GM21367 (cell line): ENCODE results near the gene TMEM151A.

ENCODE experiments used
- ATAC-seq: cut with Tn5 transposase; IDR thresholded peaks from one replicate; pipeline ENCODE4 v1.9.1; 2021; ENCODE audit not compliant: unreplicated experiment

TMEM151A gene

DNA sequence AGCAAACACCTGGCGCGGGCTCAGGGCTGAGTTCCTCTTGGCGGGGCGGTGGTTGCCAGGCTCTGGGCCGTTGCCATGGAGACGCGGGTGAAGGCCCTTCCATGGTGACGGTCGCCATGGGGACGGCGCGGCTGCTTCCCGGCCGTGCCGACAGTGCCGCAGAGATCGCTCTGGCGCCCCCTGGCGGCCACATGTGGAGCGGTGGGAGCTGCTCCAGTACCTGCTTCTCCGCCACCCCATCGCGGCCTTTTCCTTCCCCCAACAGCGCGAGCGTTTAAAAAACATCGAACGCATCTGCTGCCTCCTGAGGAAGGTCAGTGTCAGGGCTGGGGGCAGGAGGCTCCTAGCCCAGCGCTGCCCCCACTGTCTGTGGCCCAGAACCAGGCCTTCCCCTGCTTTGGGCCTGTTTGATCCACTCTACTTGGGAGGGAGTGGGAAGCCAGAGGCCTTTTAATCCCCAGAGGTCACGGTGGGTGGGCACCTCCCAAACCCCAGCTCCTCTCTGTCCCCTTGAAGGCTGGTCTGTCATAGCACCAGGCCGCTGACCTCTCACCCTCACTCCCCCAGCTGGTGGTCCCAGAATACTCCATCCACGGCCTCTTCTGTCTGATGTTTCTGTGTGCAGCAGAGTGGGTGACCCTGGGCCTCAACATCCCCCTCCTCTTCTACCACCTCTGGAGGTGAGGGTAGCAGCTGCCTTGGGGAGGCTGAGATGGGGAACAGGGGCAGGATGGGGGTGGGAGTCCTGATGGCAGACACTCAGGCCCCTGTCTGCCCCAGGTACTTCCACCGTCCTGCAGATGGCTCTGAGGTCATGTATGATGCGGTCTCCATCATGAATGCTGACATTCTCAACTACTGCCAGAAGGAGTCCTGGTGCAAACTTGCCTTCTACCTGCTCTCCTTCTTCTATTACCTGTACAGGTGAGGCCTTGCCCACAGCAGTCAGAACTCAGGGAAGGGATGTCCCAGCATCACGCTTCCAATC lies 8.9 kb upstream of the TMEM151A start:
- peak; percentile 51 for ATAC-seq

DNA sequence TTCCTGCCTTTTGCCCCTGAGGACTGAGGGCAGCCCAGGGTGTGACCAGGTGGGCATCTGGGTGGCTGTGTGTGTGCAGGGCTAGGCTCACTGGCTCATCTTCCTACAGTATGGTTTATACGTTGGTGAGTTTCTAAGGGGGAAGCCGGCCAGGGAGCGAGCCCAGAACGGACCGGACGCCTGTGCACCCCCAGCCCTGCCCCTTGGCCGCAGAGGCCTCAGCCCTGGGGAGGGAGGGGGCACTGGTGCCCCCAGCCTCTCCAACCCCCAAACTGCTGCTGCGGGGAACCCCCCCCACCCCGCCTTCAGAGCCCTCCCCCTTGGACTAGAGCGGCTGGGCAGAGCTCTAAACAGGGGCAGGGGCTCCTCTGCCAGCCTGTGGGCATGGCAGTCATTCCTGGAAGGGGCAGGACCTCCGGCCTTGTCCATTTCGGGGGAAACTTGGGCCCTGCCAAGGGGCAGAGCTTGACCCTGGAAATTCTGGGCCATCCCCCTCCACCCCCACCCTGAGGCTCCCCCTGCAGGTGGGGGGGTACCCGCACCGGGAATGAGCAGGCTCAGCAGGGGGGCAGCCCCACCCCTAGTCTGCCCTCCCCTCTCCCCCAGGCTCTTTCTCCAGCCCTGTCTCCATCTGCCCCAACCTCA lies 8.1 kb upstream of the TMEM151A start:
- no peak for ATAC-seq

DNA sequence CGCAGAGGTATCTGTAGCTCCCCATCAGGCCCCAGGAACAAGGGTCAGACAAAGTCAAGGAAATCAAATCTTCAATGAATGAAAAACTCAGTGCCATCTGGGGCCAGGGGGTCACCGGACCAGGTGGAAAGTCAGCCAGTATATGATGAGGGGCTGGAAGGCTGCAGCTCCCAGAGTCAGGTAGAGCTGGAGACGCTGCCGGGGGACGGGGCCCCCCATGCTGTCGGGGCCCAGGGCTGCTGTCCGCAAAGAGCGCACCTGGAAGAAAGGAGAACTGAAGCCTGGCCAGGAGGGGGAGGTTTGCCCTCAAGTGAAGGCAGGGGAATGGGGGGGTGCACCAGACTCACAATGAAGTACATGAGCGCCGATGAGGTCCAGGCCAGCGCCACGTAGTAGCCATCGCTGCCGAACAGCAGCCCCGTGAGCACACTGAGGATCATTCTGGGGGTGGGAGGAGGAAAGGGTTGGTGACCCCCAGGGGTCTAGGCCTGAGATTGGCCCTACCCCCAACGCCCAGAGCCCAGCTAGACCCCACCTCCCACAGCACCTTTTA lies 7.1 kb upstream of the TMEM151A start:
- ATAC-seq, result no peak

GRCh38 chr11:66285250-66285947 lies 6.3 kb upstream of the TMEM151A start:
- no peak for ATAC-seq

DNA sequence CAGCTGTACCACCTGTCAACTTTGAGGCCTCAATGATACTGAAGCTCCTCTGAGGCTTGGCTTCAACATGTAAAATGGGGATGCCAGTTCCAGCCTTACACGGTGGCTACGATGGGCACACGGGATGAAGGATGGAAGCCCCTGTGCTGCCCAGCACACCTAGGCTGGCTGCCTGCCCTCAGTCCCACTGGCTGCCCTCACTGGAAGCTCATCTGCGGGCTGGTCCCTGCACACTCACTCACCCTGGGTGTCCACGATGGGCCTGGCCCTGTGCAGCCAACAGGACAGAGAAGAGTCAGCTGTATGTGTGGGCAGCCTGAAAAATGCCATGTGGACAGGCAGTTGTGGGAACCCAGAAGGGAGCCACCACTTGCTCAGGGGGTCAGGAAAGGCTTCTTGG lies 5.0 kb upstream of the TMEM151A start:
- no peak for ATAC-seq

- no peak for ATAC-seq
These were observed 4.3 kb upstream of the TMEM151A start for GRCh38 chr11:66287211-66287888.

DNA sequence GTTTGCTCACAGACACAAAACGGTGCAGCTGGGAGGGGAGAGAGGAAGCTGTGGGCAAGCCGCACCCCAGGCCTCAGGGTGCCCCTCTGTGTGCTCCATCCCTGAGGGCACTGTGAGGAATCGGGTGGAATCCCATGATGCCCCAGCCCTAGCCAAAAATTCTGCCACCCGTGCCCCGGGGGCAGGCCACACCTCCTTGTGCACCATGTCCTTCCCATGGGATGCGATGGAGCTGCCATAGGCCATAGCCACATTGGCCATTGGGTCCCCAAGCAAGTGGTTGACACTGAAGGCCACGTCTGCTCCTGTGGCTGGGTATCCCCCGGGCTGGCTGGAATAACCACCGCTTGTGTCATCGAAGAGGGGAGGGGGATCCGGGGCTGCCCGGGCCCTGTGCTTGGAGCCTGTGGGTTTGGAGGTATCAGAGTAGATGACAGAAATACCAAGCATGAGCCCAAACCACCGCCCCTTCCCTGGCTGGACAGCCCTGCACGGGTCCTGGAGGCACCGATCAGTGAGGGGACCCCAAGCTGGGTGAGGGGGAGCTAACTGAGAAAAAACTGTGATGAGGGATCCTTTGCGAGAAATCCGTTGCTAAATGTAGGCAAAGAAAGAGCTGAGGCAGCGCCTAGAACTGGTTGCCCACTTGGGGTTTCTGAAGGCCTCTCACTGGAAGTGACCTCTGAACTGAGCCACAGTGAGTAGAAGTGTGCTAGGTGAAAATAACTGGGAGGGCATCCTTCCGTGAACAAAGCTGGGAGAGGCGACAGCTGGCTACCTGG lies 3.6 kb upstream of the TMEM151A start:
- ATAC-seq, result no peak

DNA sequence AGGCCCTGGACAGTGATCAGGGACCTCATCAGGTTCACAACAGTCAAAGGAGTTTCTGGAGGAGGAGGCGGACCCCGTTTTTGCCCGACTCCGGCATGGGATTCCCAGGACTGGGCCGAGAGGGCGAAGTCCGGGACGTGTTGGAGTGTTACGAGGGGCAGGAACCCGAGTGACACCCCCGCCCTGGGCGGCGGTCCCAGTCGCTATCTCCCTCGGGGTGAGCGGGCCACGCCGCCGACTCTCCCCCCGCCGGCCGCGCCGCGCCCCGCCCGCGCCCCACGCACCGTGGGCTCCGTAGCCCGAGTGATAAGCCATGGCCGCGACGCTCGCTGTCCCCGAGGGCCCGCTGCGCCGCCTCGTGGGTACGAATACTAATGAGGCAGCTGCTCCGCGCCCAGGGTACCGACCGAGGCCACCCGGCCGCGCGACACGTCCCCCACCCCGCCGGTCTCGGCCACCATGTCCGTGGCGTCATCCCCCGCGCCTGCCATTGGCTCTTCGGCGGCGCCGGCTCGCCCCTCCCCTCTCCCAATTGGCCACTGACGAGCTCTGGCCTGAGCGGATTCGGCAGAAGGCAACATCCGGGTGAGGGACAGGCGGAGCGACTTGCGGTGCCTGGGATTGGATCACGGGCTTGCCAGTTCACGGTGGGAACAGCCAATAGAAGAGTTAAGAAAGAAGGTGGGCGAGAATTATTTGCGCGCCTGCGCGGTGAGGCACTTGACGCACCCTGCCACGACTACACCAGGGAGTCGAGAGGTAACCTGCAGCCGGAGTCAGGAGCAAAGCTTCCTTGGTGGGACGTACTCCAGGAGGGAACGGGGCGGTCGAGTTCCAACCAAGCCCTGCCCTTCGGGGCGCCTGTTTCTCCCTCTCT lies 2.8 kb upstream of the TMEM151A start, which contains the start of gene YIF1A:
Gene YIF1A (minus strand): TSS at position 473 of the 877 bp plus-strand sequence. CDS start 158 bp downstream, at position 315.
- ATAC-seq, result peak; percentile 76

DNA sequence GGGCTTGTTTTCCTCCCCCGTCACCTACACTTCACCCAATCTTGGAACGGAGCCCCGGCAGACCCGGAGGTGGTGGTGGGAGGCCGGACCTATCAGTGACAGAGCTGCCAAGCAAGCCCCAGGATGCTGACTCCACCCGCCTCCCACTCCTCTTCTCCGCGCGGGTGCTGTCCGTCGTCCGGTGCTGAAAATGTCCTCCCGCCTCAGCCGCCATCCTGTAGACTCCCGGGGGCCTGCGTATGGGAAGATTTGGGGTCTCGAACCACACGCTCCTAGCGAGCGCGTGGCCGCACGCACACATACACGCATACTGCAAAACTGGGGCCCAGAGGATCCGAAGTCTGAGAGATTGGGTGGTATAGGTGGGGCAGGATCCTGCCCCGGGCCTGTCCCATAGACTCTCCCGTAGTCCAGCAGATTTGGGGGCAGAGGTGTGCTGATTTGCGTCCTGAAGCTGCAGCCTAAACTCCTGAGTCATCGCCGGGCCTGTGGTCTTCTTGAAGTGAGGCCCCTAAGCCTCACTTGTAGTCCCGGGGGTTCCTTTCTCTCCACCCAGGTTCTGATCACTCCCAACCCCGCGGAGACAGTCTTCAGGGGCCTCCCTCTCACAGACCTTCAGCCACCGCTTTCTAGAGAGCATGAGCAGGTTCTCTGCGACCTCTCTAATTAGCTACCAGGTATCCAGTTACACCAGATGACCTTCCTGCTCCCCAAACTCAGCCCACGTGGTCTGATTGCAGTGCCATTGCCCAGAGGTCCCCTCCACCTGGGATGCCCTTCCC lies 2.0 kb upstream of the TMEM151A start:
- ATAC-seq, result peak; percentile 20

GRCh38 chr11:66290330-66290621 lies 1.4 kb upstream of the TMEM151A start:
- no peak for ATAC-seq

DNA sequence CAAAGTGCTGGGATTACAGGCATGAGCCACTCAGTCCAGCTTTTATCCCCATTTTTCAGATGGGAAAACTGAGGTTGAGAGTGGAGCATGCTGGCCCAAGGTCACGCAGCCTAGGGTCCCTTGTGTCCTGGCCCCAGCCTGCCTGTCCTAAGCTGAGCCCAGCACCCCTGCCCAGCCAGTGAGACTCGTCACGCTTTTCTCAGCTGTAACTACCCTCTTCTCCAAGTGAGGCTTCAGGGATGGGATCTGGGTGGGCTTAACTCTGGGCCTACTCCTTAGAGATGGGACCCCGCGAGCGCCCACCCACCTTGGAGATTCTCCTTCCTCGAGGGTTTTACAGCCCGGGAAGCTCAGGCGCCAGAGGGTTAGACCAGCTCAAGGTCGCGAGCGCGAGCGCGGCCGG lies 390 bp upstream of the TMEM151A start:
- no peak for ATAC-seq

- ATAC-seq, result no peak
These were observed 1.0 kb downstream of the TMEM151A start for GRCh38 chr11:66292543-66293332.

GRCh38 chr11:66293352-66293751 lies 1.7 kb downstream of the TMEM151A start:
- ATAC-seq, result no peak

DNA sequence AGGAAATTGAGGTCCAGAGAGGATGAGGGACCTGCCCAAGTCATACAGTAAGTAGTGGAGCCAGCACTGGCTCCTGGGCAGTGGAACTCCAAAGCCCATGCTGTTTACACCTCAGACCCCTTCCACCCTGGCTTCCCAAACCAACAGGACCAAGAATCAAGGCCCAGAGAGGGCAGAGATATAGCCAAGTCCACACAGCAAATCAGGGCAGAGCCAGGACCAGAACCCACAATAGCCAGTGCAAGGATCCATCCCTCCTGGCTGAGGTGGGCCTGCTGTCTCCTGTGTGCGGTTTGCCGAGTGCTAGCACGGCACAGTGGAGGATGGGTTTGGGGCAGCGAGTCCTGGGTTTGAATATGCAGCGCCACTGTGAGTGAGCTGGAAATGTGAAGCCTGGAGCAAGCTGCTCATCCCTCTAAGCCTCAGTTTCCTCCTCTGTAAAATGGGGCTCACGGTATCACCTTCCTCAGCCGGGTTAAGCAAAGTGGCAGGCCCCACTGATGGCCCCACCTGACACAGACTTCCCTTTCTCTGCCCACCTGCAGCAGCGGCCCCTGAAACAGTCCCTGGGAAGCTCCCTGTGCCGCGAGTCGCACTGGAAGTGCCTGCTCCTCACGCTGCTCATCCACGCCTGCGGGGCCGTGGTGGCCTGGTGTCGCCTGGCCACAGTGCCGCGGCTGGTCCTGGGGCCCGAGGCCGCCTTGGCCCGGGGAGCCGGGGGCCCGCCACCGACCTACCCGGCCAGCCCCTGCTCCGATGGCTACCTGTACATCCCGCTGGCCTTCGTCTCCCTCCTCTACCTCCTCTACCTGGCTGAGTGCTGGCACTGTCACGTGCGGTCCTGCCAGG lies 2.3 kb downstream of the TMEM151A start:
- ATAC-seq, result no peak

GRCh38 chr11:66294626-66295620 lies 3.2 kb downstream of the TMEM151A start:
- ATAC-seq, result no peak
